ENCODE measurements around the gene CDK16. TPM values are rescaled to one million over a fixed set of nuclear protein-coding genes. Genes with fewer than 3 reads are reported as not detected.

CDK16 gene
- polyA plus RNA-seq, 1 of the 3 experiments (the other 2 are of a cell fraction) = 116 TPM

DNA sequence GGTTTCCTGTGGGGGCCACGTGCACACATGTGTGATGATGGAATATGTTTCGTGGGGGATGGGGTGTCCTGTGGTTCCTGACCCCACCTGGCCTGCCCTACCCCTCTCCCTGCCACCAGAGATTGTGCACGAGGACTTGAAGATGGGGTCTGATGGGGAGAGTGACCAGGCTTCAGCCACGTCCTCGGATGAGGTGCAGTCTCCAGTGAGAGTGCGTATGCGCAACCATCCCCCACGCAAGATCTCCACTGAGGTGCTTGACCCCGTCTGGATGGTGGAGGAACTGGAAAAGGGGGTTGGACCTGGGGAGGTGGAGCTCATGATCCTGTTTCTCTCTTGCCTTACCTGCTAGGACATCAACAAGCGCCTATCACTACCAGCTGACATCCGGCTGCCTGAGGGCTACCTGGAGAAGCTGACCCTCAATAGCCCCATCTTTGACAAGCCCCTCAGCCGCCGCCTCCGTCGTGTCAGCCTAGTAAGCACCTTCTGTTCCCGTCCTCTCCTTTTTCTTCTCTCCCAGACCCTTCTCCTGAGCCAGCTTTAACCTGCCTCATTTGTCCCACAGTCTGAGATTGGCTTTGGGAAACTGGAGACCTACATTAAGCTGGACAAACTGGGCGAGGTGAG is 5.9 kb downstream of the CDK16 start:
- POLR2A ChIA-PET = interaction anchor here (1.2 kb wide), 1 partner anchor 15 kb away, joined by 3 read pairs; no protein-coding TSS in a partner anchor
- peaks cover 27 to 65% of the 10 kb centered on the region in 2 experiments for H3K36me3 ChIP-seq (replicated peaks in 1 of 2; ENCODE audit: control insufficient read depth in 1 of 2, insufficient read depth in 2 of 2, low read length in 1 of 2)
- WGBS (ENCODE audit: low lambda C conversion rate) = 93% methylated on average over 11 of the region's 17 CpGs

DNA sequence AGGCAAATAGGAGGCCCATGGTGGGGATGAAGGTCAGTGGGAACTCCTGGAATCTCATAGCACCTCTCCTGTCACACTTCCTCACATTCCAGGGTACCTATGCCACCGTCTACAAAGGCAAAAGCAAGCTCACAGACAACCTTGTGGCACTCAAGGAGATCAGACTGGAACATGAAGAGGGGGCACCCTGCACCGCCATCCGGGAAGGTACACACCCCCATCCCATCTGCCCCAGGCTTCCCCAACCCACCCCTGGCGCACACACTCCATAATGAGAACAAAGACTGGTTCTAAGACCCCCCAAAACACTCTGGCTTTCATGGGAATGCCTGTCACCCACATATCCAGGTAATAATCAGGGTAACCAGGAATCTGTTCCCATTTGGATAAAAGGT is 6.4 kb downstream of the CDK16 start:
- no peak for TF ChIP-seq MEF2A (IDR thresholded peaks at IDR 0.05; ENCODE audit: borderline replicate concordance, low read depth)
- TF ChIP-seq RFX5 (IDR thresholded peaks at IDR 0.05; ENCODE audit: low read length) = no peak
- TF ChIP-seq RXRA (IDR thresholded peaks at IDR 0.05; ENCODE audit: borderline replicate concordance, low read depth) = no peak
- no peak overlapping the region for H3K9ac ChIP-seq
- peaks cover 0 to 8% of the 10 kb centered on the region in 2 experiments; a peak in 2 of 4 replicates for H3K4me1 ChIP-seq (ENCODE audit: control insufficient read depth in 1 of 2, insufficient read depth in 2 of 2, low read depth in 1 of 2, low read length in 1 of 2)
- H3K79me2 ChIP-seq (ENCODE audit: insufficient read depth) = peaks cover 41% of the 10 kb centered on the region
- ChIA-PET CTCF (no interaction called here), POLR2A (interaction anchor here (1.2 kb wide), 1 partner anchor 15 kb away, joined by 3 read pairs; no protein-coding TSS in a partner anchor)
- no peak overlapping the region for H3K4me3 ChIP-seq (ENCODE audit: low read depth in 2 of 2, low read length in 1 of 2)
- H3K4me2 ChIP-seq = no peak overlapping the region
- 100% methylated on average over 1 of the region's 4 CpGs for WGBS (ENCODE audit: low lambda C conversion rate)
- H3K27me3 ChIP-seq (ENCODE audit: insufficient read depth) = no peaks in the 10 kb centered on the region
- no peak overlapping the region for H2AFZ ChIP-seq (ENCODE audit: low read depth)
- no peak overlapping the region for H3K27ac ChIP-seq (ENCODE audit: low read depth in 2 of 2, low read length in 1 of 2)
- peaks cover 41% of the 10 kb centered on the region for H4K20me1 ChIP-seq (ENCODE audit: insufficient read depth)
- no peaks in the 10 kb centered on the region for H3K9me3 ChIP-seq
- no peak for DNase-seq
- no peaks in the 10 kb centered on the region for H3K9me2 ChIP-seq
- H3K36me3 ChIP-seq (replicated peaks in 1 of 2; ENCODE audit: control insufficient read depth in 1 of 2, insufficient read depth in 2 of 2, low read length in 1 of 2) = peaks cover 27 to 67% of the 10 kb centered on the region in 2 experiments
- H3F3A ChIP-seq (replicated peaks; ENCODE audit: insufficient read depth) = peaks cover under 1% of the 10 kb centered on the region

More for the DNA sequence above, 5.9 kb downstream of the CDK16 start:
- H3K9me3 ChIP-seq = no peaks in the 10 kb centered on the region
- H3K27ac ChIP-seq (ENCODE audit: low read depth in 2 of 2, low read length in 1 of 2) = no peak overlapping the region
- H3K9me2 ChIP-seq = no peaks in the 10 kb centered on the region
- peaks cover 0 to 13% of the 10 kb centered on the region in 2 experiments; a peak in 2 of 4 replicates for H3K4me1 ChIP-seq (ENCODE audit: control insufficient read depth in 1 of 2, insufficient read depth in 2 of 2, low read depth in 1 of 2, low read length in 1 of 2)
- DNase-seq = no peak
- no peak overlapping the region for H3K4me2 ChIP-seq
- H3F3A ChIP-seq (replicated peaks; ENCODE audit: insufficient read depth) = no peaks in the 10 kb centered on the region
- H3K79me2 ChIP-seq (ENCODE audit: insufficient read depth) = peaks cover 46% of the 10 kb centered on the region
- peaks cover 46% of the 10 kb centered on the region for H4K20me1 ChIP-seq (ENCODE audit: insufficient read depth)
- no peak overlapping the region for H2AFZ ChIP-seq (ENCODE audit: low read depth)
- CTCF ChIA-PET = no interaction called here
- H3K27me3 ChIP-seq (ENCODE audit: insufficient read depth) = no peaks in the 10 kb centered on the region
- H3K9ac ChIP-seq = no peak overlapping the region
- H3K4me3 ChIP-seq (ENCODE audit: low read depth in 2 of 2, low read length in 1 of 2) = no peak overlapping the region
- TF ChIP-seq NFIC (IDR thresholded peaks at IDR 0.05; ENCODE audit: borderline replicate concordance) = no peak
- TF ChIP-seq GABPA (IDR thresholded peaks at IDR 0.05; ENCODE audit: low read depth) = no peak
- no peak for TF ChIP-seq FOSL2 (IDR thresholded peaks at IDR 0.05; ENCODE audit: borderline replicate concordance, low read depth)
- no peak for TF ChIP-seq ZBTB33 (IDR thresholded peaks at IDR 0.05; ENCODE audit: borderline replicate concordance, low read depth)
- TF ChIP-seq EZH2phosphoT487 (IDR thresholded peaks at IDR 0.05; ENCODE audit: borderline replicate concordance, low read depth) = no peak

- Histone ChIP-seq H3K27ac (ENCODE audit: low read depth in 2 of 2, low read length in 1 of 2) (no peak overlapping the region), H3K4me1 (ENCODE audit: control insufficient read depth in 1 of 2, insufficient read depth in 2 of 2, low read depth in 1 of 2, low read length in 1 of 2) (no peaks in the 10 kb centered on the region; a peak in 1 of 4 replicates), H3K9me2 (no peaks in the 10 kb centered on the region), H3K79me2 (ENCODE audit: insufficient read depth) (peaks cover 29% of the 10 kb centered on the region), H3K36me3 (replicated peaks in 1 of 2; ENCODE audit: control insufficient read depth in 1 of 2, insufficient read depth in 2 of 2, low read length in 1 of 2) (peaks cover 27 to 67% of the 10 kb centered on the region in 2 experiments), H3K9ac (no peak overlapping the region), H2AFZ (ENCODE audit: low read depth) (no peak overlapping the region), H3K4me2 (no peak overlapping the region), H4K20me1 (ENCODE audit: insufficient read depth) (peaks cover 29% of the 10 kb centered on the region), H3K27me3 (ENCODE audit: insufficient read depth) (no peaks in the 10 kb centered on the region), H3F3A (replicated peaks; ENCODE audit: insufficient read depth) (peaks cover 4% of the 10 kb centered on the region), H3K9me3 (no peaks in the 10 kb centered on the region), H3K4me3 (ENCODE audit: low read depth in 2 of 2, low read length in 1 of 2) (no peak overlapping the region)
- WGBS (ENCODE audit: low lambda C conversion rate) = 100% methylated on average over 6 of the region's 6 CpGs
- TF ChIP-seq RAD21 (IDR thresholded peaks at IDR 0.05; ENCODE audit: low read length) = no peak
- TF ChIP-seq TEAD4 (IDR thresholded peaks at IDR 0.05; ENCODE audit: borderline replicate concordance, insufficient read depth) = no peak
- no peak for TF ChIP-seq IRF3 (IDR thresholded peaks at IDR 0.05; ENCODE audit: low read depth, low read length)
- TF ChIP-seq PBX3 (IDR thresholded peaks at IDR 0.05) = no peak
- TF ChIP-seq EP300 (IDR thresholded peaks at IDR 0.05; ENCODE audit: borderline replicate concordance in 1 of 2, low read depth in 1 of 2, low read length in 1 of 2) = no peak
- TF ChIP-seq RFX5 (IDR thresholded peaks at IDR 0.05; ENCODE audit: low read length) = no peak
- TF ChIP-seq TAF1 (IDR thresholded peaks at IDR 0.05; ENCODE audit: borderline replicate concordance, low read depth, low read length) = no peak
- TF ChIP-seq YY1 (IDR thresholded peaks at IDR 0.05; ENCODE audit: low read depth) = no peak
- no peak for TF ChIP-seq GABPA (IDR thresholded peaks at IDR 0.05; ENCODE audit: low read depth)
- TF ChIP-seq, protein P1, sequence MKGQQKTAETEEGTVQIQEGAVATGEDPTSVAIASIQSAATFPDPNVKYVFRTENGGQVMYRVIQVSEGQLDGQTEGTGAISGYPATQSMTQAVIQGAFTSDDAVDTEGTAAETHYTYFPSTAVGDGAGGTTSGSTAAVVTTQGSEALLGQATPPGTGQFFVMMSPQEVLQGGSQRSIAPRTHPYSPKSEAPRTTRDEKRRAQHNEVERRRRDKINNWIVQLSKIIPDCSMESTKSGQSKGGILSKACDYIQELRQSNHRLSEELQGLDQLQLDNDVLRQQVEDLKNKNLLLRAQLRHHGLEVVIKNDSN (IDR thresholded peaks at IDR 0.05; ENCODE audit: borderline replicate concordance, low read depth) = no peak
- POLR2A ChIA-PET = no interaction called here
- no peak for DNase-seq
- CTCF ChIA-PET = no interaction called here
Measured at GRCh38 chrX:47226071-47226470, 7.6 kb downstream of the CDK16 start.

Measured in SK-N-SH (cell line).